Lung microvascular endothelial cell (primary cell): ENCODE measurements around the gene MPC2. TPM values are rescaled to one million over a fixed set of nuclear protein-coding genes. Genes with fewer than 3 reads are reported as not detected.

ENCODE experiments used
- total RNA-seq: library from RNA; depleted of rRNA; stranded (reverse); fragments of >200 nt; gene quantifications from 2 replicates; pipeline ENCODE4 v1.2.1, GENCODE V29; 2014

Gene MPC2
- total RNA-seq, 1 donor from 2014 or later = 19.6 TPM

Other genes starting within 250 kb of the MPC2 start
- gene MPZL1, start 215.1 kb downstream of the MPC2 start, total RNA-seq = 77.8 and 85.1 TPM in 2 replicates
- gene ADCY10, start 22.9 kb downstream of the MPC2 start, total RNA-seq = not detected in 2 replicates
- 37.5 and 39.2 TPM in 2 replicates for gene DCAF6, start 389 bp downstream of the MPC2 start, total RNA-seq
- gene GPR161, start 199.9 kb upstream of the MPC2 start, total RNA-seq = 9.5 and 11.6 TPM in 2 replicates
- gene TIPRL, start 241.9 kb upstream of the MPC2 start, total RNA-seq = 25.5 and 30.0 TPM in 2 replicates